Erythroblast (primary cell): ENCODE results near the gene DLX5.

Source experiments
- DNase-seq, 2 experiments: peaks; one replicate each; lab custom pipeline; 2025; lab: John Stamatoyannopoulos, UW
- GATA1 ChIP-seq: IDR thresholded peaks from 2 replicates; pipeline ENCODE4 v1.6.1; 2011; ENCODE audit warnings: low read depth, mild to moderate bottlenecking, control low read depth, low read length, moderate library complexity
- POLR2A ChIP-seq: IDR thresholded peaks from 2 replicates; pipeline ENCODE4 v1.6.1; 2011; ENCODE audit warnings: mild to moderate bottlenecking, low read length

DLX5 gene

GRCh38 chr7:97015279-97015678, 9.4 kb downstream of the DLX5 start:
- TF ChIP-seq GATA1 (no peak), POLR2A (no peak)
- no peak for DNase-seq

DNA sequence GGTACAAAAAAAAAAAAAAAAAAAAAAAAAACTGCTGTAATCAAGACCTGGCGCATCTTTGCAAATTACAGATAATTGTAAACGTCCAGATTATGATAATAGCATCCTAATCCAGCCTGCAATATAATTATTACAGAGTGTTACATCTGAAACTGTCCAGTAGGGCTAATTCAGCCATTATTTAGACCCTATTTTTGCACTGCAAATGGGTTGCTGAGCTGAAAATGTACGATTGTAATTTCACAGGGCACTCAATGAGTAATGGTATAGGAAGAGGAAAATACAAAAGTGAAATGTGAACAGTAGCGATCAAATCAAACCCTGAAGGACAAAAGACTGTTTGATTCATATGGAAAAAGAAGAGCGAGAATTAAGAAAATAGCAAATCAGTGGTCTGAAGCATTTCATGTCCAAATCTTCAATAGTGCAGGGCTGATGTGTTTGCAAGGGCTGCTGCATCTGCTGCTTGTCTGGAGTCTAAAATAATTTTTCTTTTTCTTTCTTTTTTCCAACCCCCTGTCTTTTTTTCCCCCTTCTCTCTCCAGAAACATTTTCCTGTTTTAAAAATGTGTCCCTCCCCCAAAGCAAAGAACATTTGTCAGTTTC, 10.4 kb downstream of the DLX5 start:
- TF ChIP-seq GATA1 (no peak), POLR2A (no peak)
- no peak for DNase-seq

DNA sequence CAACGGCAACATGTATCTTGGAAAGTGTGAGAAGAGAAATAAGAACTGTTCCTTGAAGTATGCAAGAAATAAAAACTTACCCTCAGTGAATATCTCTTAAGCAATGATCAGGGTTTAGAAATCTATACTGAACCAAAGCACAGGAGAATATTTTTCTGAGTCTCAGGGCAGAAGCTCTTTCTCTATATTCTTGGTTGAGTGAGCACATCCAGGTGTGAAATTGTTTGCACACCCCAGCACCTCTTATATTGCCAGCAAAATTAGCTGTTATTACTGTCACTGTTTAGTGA, 10.8 kb downstream of the DLX5 start:
- no peak for TF ChIP-seq GATA1
- TF ChIP-seq POLR2A = no peak
- DNase-seq = no peak

GRCh38 chr7:97013134-97013844, 11.3 kb downstream of the DLX5 start:
- TF ChIP-seq GATA1 (no peak), POLR2A (no peak)
- DNase-seq = no peak

DNA sequence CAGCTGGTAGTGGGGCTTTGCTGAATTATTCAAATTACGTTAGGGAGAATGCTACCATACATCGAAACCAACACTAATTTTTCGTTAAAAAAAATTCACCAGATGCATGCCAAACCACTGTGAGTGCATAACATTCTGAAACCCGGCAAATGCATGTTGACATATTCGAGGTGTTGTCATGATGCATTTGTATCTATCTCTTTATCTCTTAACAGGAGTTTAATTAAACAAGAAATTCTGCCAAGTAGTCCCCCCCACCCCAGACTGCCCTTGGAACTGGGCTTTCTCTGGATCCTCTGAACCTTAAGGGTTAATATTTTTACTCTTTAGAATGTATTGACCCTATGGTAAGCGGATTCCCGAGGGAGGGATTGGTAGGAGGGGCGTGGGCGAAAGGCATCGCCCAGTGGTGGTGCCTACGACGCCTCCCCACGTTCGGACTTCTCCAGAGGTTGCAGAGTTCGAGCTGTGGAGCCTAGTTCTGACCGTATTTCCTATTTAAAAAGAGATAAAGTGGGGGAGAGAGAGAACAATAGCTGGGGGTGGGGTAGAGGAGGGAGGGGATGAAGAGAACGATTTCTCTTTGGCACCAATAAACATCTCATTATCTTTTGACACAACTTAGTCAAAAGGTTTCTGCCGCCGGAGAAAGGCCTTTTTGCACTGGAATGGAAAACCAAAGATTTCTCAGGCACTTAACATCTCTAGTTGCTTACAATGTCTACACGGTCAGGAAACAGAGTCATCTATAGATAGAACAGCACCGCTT, 12.1 kb downstream of the DLX5 start:
- DNase-seq = no peak
- TF ChIP-seq GATA1 = no peak
- no peak for TF ChIP-seq POLR2A

DNA sequence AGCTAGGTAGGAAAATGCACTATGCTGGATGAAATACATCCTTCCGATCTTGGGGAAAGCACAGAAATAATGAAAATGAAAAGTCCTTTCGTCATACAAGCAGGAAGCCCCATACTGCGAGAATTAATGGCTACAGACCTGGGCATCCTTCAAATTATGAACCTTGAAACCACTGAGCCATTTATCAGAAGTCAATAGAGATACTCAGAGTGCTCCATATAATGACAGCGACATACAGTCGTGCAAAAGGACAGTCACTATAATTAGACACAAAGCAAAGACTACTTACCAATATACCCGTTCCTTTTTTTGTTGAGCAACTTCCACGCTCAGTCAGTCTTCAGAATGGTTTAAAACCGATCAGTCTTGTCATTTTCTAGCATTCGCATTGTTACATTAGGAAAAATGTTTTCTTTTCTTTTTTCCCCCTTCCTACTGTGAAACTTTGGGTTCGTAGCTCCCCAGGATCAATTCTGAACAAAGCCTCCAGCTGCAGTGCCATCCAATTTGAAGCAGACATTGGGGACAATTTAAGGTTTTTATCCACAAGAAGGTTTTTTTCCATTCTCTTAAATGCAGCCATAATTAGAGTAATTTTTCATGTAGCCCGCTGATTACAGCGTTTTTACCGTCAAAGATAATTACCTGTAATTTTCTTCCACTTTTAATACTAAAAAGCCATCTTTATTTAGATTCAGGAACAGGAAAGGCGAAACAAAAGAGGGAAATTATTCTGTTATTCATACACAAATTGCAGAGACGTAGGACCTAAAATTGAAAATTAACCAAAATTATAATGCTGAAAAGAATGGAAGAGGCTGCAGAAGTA, 12.9 kb downstream of the DLX5 start:
- DNase-seq = no peak
- TF ChIP-seq GATA1 = no peak
- TF ChIP-seq POLR2A = no peak

DNA sequence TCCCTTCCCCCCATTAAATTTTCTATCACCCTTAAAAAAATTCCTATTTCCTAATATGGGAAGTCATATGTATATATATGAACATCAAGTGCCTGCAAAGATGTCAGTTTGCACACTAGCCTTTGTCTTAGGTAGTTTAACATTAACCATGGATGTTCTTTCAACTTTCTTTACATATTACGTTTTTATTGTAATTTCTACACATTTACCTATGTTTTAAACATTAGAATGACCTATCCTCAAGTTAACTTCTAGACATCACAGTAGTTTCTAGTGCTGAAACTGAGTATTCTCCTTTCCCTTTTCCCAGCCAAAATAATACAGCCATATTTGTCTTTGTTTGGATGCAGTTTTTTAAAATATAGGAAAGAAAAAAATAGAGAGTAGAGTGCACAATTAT, 13.5 kb downstream of the DLX5 start:
- DNase-seq = no peak
- TF ChIP-seq POLR2A (no peak), GATA1 (no peak)

DNA sequence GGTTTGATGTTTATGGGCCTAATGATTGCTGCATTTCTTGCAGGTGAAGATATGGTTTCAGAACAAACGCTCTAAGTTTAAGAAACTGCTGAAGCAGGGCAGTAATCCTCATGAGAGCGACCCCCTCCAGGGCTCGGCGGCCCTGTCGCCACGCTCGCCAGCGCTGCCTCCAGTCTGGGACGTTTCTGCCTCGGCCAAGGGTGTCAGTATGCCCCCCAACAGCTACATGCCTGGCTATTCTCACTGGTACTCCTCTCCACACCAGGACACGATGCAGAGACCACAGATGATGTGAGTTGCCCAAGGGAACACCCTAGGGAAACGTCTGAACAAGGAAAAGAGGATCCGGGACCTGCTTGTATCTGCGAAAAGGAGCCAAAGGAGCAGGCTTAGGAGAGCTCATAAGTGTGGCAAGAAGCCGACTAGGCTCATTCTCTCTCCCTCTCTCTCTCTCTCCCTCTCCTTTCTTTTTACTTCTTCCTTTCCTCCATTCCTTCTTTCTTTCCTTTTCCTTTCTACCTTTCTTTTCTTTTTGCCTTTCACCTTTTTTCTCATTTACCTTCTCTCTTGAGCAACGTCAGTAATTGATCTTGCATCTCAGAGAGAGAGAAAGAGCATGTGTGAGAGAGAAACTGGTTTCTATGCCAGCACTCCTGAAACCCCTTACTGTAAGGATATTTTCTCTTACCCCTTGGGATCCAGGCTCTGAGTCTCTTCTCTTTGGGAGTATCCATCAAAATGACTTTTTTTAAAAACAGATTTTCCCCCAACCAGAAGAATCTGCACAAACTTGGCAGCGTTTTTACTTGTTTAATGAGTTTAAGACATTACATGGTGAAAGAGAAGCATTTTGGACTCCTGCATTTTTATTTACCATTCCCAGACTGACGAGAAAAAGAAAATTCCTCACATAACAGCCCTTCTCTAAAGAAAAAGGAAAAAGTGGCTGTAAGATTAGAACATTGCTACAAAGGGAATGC, 14.6 kb downstream of the DLX5 start:
- TF ChIP-seq GATA1 (no peak), POLR2A (no peak)
- DNase-seq = no peak

DNA sequence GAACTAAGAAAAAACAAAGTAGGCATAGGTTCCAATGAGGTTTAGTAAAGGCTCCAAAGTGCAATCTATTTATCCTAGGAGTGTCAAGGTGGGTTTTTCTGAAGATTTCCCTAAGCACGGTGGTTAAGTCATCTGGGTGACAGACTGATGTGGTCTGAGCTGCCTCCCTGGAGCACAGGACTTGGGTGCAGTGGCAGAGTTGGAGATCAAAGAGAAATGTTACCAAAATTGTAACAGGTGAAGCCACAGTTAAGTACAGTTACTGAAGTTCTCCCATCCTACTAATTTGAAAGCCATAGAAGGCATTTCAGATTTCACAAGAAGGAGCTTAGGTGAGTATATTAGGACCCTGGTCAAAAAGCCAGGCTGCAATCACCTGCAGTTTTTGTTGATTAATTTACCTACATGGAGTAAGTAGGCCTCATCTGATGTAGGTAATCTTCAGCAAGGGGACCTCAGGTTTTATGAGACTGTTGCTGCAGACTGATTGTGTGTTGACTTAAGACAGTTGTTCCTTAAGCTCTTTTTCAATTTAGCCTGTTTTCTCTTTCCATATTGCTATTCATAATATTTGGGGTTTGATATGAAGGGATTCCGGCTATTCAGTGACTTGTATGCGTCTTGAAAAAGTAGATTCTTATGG, 16.2 kb downstream of the DLX5 start:
- no peak for DNase-seq
- TF ChIP-seq GATA1 (no peak), POLR2A (no peak)

- TF ChIP-seq POLR2A (no peak), GATA1 (no peak)
- no peak for DNase-seq
Measured at GRCh38 chr7:97007583-97007861, 17.1 kb downstream of the DLX5 start.

DNA sequence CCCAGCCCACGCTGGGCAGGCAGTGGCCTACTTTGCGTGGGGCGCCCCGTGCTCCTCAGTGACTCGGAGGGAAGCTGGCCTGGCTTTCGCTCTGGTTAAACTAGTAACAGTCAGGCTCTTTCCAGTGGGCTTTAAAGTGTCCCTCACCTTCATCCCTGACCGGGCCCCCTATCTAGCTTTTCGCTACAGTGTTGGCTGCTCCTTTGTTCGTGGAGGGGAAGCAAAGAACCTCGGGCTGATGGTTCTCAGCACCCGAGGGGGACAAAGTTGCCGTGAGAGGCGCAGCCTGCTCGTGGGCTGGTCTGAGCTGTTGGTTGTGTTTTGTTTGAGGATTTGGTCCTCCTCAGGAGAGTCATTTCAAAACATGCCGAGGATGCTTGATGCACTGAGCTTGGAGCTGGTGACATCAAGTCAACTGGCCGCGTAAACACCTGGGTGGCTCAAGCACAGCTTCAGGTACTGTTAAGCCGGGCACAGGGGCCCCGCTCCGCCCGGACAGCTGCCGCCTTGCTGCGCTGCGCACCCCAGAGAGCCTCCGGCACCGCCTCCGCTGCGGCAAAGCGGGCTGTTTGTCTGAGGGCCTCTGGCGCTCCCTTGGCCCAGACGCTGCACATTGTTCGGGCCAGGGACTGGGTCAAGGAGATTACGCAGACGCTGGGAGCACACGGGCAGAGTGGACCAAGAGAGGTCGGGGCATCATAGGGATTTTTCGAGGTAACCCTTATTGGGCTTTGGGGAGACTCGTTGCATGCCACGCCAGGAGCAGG, 17.6 kb downstream of the DLX5 start:
- TF ChIP-seq GATA1 = no peak
- TF ChIP-seq POLR2A = no peak
- no peak for DNase-seq

- no peak for TF ChIP-seq GATA1
- TF ChIP-seq POLR2A = no peak
- peak; percentile 8 to 30 for DNase-seq
Measured at GRCh38 chr7:97006055-97006815, 18.4 kb downstream of the DLX5 start.
